ENCODE data around the gene SPC24.

DNA sequence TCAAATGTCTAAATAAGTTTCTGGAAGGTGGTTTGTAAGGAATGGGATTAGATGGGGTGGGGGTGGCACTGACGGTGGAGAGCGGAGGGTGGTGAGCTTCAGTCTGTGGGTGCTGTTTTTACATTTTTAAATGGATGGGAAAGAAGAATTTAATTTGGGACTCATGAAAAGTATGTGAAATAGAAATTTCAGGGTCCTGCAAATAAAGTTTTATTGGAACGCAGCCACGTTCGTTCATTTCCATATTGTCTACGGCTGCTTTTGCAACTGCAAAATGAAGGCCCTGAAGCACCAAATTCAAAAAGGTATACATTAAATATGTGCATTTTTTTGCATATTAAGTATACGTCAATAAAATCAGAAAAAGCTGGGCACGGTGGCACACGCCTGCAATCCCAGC, 31.9 kb upstream of the SPC24 start:
- TF ChIP-seq POLR2AphosphoS5 (IDR thresholded peaks at IDR 0.05), result no peak
- TF ChIP-seq, protein P1, sequence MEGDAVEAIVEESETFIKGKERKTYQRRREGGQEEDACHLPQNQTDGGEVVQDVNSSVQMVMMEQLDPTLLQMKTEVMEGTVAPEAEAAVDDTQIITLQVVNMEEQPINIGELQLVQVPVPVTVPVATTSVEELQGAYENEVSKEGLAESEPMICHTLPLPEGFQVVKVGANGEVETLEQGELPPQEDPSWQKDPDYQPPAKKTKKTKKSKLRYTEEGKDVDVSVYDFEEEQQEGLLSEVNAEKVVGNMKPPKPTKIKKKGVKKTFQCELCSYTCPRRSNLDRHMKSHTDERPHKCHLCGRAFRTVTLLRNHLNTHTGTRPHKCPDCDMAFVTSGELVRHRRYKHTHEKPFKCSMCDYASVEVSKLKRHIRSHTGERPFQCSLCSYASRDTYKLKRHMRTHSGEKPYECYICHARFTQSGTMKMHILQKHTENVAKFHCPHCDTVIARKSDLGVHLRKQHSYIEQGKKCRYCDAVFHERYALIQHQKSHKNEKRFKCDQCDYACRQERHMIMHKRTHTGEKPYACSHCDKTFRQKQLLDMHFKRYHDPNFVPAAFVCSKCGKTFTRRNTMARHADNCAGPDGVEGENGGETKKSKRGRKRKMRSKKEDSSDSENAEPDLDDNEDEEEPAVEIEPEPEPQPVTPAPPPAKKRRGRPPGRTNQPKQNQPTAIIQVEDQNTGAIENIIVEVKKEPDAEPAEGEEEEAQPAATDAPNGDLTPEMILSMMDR (IDR thresholded peaks at IDR 0.05), result no peak
